VCaP (cell line): ENCODE data around the gene BCLAF3.

ENCODE experiments used
- H3K27ac ChIP-seq: fragments of 450-650 bp; 2 replicates; pipeline ENCODE4 v1.5.1; 2017
- TF ChIP-seq, protein P1 (sequence below): fragments of 450-650 bp; conservative IDR thresholded peaks from 2 replicates; pipeline ENCODE4 v1.5.1; 2017; ENCODE audit warnings: mild to moderate bottlenecking, moderate library complexity

The BCLAF3 gene

DNA sequence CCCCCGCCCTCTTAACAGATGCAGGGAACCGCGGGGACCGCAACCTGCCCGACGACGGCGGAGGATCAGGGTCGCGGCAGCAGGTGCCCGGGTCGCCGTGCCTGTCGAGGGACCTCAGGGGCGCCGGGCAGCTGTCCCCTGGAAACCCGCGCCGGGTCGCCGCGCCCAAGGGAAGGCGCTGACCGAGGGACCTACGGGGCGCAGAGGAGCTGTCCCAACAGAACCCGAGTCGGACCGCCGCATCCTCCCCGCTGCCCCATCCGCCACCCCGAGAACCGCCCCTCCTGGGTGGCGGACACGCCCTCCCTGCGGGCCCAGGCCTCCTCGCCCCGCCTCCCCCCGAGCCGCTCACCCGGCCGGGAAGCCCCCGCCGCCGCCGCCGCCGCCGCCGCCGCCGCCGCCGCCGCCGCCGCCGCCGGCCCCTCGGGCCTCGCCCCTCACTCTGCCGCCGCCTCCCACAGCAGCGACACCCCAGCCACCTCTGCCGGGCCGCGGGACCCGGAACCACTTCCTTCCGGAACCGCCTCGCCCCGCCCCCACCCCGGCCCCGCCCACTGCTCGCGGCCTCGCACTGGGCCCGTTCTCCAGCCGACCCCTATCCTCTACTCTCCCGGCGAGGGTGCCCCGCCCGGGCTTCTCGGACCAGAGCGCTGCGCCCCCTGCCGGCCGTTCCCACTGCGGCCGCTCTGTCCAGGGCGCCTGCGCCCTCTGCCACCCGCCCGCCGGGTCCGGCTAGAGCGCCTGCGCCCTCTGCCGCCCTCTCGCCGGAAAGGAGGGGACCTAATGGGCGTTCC is at the start of gene BCLAF3:
Gene BCLAF3 (minus strand): TSS at position 506 of the 794 bp plus-strand sequence. CDS start 20,797 bp downstream, outside the sequence.
- peak within 1 kb of the TSS; percentile 84 for H3K27ac ChIP-seq
- TF ChIP-seq, protein P1, sequence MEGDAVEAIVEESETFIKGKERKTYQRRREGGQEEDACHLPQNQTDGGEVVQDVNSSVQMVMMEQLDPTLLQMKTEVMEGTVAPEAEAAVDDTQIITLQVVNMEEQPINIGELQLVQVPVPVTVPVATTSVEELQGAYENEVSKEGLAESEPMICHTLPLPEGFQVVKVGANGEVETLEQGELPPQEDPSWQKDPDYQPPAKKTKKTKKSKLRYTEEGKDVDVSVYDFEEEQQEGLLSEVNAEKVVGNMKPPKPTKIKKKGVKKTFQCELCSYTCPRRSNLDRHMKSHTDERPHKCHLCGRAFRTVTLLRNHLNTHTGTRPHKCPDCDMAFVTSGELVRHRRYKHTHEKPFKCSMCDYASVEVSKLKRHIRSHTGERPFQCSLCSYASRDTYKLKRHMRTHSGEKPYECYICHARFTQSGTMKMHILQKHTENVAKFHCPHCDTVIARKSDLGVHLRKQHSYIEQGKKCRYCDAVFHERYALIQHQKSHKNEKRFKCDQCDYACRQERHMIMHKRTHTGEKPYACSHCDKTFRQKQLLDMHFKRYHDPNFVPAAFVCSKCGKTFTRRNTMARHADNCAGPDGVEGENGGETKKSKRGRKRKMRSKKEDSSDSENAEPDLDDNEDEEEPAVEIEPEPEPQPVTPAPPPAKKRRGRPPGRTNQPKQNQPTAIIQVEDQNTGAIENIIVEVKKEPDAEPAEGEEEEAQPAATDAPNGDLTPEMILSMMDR = peak; percentile 93

DNA sequence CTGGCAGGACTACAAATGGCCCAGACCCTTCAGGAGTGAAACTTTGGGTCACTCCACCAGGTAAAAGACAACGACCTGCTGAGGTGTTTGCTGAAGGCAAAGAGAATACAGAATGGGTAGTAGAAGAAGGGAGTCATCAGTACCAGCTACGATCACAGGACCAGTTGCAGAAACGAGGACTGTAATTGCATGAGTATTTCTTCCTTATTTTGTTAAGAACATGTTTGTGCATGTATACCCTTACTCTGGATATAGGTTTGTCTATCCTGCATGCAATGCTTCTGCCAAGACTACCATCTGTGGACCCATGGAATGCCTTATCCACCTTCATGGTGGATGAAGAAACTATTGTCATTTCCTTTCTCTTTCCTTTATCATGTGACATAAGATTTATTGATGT is 48.1 kb upstream of the BCLAF3 start:
- TF ChIP-seq, protein P1 = no peak
- H3K27ac ChIP-seq = no peak overlapping the region

DNA sequence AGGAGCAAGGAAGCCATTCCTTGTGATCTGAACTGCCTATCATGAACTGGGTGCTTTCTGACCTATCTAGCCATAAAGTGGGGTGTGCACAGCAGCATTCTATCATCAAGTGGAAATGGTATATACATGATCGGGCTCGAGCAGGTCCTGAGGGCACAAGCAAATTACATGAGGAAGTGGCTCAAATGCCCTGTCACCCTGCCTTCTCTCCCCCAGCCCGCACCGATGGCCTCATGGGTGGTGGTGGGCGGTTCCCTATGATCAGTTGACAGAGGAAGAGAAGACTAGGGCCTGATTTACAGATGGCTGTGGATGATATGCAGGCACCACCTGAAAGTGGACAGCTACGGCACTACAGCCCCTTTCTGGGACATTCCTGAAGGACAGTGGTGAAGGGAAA is 46.3 kb upstream of the BCLAF3 start:
- no peak overlapping the region for H3K27ac ChIP-seq
- TF ChIP-seq, protein P1 = no peak

DNA sequence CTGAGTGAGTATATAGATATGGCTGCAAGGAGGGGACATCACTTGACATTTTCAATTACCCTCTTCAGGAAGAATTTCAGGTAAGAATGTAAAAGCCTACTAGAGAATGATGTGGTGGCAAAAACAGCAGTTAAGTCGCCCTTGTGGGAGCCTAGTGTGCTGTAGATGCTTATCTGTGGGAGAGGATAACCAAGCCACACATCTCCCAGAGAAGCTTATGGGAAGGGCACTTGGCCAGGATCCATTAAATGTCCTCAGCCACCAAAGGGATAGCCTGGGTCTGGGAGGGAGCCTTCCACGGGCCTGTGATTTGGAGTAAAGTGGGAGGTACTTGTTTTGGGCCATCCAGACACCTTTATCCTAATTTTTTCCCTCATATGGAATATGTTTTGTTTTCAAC is 41.3 kb upstream of the BCLAF3 start:
- TF ChIP-seq, protein P1 = no peak
- peak overlapping the region; percentile 97 for H3K27ac ChIP-seq

- peak overlapping the region; percentile 97 for H3K27ac ChIP-seq
These were observed 38.9 kb upstream of the BCLAF3 start for GRCh38 chrX:20029728-20030127.

GRCh38 chrX:20028588-20028987 is 37.7 kb upstream of the BCLAF3 start:
- peak overlapping the region; percentile 97 for H3K27ac ChIP-seq
- TF ChIP-seq, protein P1 = no peak

More at GRCh38 chrX:20029728-20030127, 38.9 kb upstream of the BCLAF3 start:
- TF ChIP-seq, protein P1 = no peak

DNA sequence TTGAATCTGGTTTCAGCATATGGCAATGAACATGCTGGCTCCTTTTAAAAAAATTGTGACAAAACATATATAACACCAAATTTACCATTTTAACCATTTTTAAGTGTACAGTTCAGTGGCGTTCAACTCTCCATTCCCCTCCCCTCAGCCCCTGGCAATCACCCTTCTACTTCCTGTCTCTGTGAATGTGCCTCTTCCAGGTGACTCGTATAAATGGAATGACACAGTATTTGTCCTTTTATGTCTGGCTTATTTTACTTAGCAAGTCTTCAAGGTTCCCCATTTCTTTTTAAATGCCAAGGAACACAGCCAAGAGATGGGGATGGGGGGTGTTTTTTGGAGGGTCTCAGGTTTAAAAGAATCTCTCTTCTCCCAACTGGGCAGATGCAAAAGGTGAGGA is 35.4 kb upstream of the BCLAF3 start:
- TF ChIP-seq, protein P1 = no peak
- no peak overlapping the region; the same call in 1 of the 2 replicates for H3K27ac ChIP-seq
